Activated CD8-positive, alpha-beta memory T cell treated with anti-CD3 and anti-CD28 coated beads for 36 hours (primary cell): ENCODE data around the gene ABLIM1. TPM values are rescaled to one million over a fixed set of nuclear protein-coding genes. Genes with fewer than 3 reads are reported as not detected.

Experiments used
- CTCF ChIA-PET: fragments of 350-600 bp; sonication (Branson Sonifier 250); formaldehyde crosslinking; loops from one replicate; lab custom pipeline; 2021; ENCODE audit warnings: antibody characterized with exemption; lab: Charles Lee
- POLR2A ChIA-PET: fragments of 350-600 bp; sonication (Branson Sonifier 250); formaldehyde crosslinking; loops from one replicate; lab custom pipeline; 2021; ENCODE audit warnings: antibody characterized with exemption; lab: Charles Lee
- total RNA-seq, 2 experiments: library from RNA; stranded (reverse); gene quantifications; one replicate each; pipeline ENCODE4 v1.2.3, GENCODE V29; 2021

The ABLIM1 gene
- total RNA-seq, 2 experiments from 2014 or later: 44.4 to 47.7 TPM

DNA sequence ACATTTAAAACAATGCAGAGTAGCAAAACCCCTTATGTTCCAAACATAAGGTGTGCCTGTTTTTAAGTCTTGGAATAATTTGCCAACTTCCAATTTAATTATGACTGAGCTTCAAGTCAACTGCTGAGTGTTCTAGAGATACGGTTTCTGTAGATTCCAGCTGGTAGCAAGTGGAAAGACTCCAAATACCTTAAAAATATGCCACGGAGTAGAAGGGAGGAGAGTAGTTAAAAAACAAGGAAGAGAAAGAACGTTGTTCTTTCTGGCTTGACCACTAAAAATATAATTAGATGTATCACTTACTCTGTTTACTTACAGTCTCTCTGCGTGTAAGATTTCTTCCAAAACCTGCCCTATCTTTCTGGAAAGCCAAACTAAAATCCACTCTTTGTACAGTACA lies 24.5 kb upstream of the ABLIM1 start:
- ChIA-PET CTCF (no interaction called here), POLR2A (no interaction called here)

GRCh38 chr10:114682121-114682520 lies 24.0 kb upstream of the ABLIM1 start:
- POLR2A ChIA-PET: no interaction called here
- CTCF ChIA-PET: no interaction called here

- ChIA-PET CTCF (no interaction called here), POLR2A (no interaction called here)
Measured at GRCh38 chr10:114681542-114681941, 23.5 kb upstream of the ABLIM1 start.

DNA sequence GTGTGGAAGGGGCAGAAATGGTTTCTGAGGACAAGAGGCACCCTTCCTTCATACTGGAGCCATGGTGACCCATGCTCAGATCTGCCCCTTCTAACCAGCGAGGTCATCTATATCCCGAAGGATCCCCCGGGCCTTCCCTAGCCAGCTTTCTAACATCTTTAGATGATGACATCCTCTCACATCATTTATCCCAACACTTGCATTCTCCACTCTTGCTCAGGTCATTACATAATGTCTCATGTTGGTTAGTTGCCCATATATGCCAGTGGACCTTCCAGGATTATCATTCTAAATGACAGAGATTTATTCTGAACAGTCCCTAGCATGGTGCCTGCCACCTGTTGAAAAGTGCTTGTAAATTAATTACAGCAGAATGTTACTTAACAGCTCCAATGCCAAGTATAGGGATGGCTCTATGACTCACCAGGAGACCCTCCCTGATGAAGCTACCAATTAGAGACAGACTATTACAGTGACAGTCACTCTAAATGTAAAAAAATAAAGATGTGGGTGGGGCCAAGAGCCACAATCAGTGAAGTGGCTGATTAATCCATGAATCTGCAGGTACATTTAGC lies 22.6 kb upstream of the ABLIM1 start:
- CTCF ChIA-PET: no interaction called here

DNA sequence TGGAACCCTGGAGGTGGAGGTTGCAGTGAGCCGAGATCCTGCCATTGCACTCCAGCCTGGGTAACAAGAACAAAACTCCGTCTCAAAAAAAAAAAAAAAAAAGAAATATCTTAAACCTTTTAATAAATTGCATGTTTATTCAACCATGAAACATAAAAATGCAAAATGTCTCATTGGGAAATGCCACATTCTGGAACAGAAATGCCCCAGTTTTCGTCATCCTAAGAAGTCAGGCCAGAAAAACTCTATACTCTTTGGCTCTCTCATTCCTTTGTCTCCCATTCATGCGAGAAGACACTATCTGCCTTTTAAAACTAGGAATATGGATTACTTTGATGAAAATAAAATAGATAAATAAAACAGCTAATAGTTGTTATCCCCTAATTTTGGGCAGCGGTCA lies 21.5 kb upstream of the ABLIM1 start:
- CTCF ChIA-PET: no interaction called here
- POLR2A ChIA-PET: no interaction called here

More for the DNA sequence above, 22.6 kb upstream of the ABLIM1 start:
- POLR2A ChIA-PET: no interaction called here

DNA sequence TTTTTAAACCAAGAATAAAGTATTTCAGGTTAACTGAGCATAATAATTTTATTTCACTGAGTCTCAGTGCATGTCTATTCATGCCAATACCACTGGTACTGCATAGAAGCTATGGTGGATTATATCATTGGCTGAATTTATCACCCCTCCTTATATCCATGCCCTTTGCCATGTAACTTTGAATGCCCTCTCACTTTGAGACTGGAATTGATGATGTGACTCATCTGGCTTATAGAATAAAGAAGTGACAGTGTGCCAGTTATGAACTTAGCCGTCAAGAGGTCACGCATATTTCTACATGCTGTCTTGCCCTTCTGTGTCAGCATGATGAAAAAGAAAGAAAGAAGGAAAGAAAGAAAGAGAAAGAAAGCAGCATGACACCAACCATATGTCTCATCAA lies 20.7 kb upstream of the ABLIM1 start:
- POLR2A ChIA-PET: interaction anchor here (0.5 kb wide), 1 partner anchor 511 kb away, joined by 4 read pairs; no protein-coding TSS in a partner anchor

DNA sequence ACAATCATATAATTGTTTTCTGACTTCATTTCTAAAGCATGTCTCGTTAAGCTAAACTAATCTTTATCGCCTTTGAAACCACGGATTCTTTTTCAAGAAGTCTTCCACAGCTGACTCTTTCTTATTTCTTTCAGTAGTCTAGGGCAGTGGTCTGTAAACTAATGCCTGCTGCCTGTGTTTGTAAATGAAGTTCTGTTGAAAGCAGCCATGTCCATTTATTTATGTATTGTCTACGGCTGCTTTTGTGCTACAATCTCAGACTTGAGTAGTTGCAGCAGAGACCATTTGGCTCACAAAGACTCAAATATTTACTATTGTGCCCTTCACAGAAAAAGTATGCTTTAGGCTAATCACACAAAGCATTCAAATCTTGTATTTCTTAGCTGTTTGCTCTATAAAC lies 20.3 kb upstream of the ABLIM1 start:
- CTCF ChIA-PET: no interaction called here
- POLR2A ChIA-PET: interaction anchor here (0.5 kb wide), 1 partner anchor 510 kb away, joined by 4 read pairs; no protein-coding TSS in a partner anchor

More for the DNA sequence above, 20.7 kb upstream of the ABLIM1 start:
- CTCF ChIA-PET: no interaction called here

GRCh38 chr10:114674346-114674745 lies 16.3 kb upstream of the ABLIM1 start:
- CTCF ChIA-PET: no interaction called here

DNA sequence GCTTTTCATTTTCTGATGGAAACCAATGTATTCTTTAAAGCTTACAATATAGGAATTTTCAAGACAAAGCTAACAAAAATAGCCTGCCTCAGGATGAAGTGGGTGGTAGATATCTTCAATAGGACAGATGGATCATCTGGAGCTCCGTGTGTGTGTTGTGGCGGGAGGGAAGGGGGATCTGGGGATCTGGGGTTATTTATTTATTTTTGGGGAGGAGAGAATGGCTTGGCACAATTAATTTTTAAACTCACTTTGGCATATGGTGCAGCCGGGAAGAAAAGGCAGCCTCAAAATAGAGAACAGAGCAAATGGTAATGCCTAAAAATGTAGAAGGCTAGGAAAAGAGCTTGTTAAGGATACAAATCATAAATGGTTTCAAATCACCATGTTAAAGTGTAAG lies 11.6 kb upstream of the ABLIM1 start:
- ChIA-PET CTCF (no interaction called here), POLR2A (no interaction called here)

More at GRCh38 chr10:114674346-114674745, 16.3 kb upstream of the ABLIM1 start:
- POLR2A ChIA-PET: interaction anchor here (0.6 kb wide), 1 partner anchor 729 kb away, joined by 5 read pairs; no protein-coding TSS in a partner anchor

- POLR2A ChIA-PET: no interaction called here
Measured at GRCh38 chr10:114668375-114669080, 10.5 kb upstream of the ABLIM1 start.

DNA sequence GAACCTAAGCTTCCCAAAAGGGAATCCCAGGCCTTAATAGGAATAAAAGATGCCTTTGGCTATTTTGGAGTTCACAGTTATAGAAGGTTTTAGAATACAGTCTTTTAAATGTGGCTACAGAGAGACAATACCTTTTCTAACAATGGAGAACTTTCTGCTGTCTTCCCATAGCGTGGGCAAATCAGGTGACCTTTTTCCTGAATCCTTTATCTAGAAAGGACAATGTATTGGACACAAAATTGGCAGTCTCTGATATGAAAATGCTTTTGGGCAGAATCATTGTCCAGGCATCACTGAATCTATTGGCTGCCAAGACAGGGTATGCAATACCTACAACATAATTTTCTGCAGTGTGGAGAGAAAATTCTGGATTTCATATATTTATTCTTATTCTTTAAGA lies 7.8 kb upstream of the ABLIM1 start:
- ChIA-PET CTCF (no interaction called here), POLR2A (no interaction called here)

More at GRCh38 chr10:114668375-114669080, 10.5 kb upstream of the ABLIM1 start:
- CTCF ChIA-PET: no interaction called here

- ChIA-PET CTCF (no interaction called here), POLR2A (no interaction called here)
Measured at GRCh38 chr10:114665406-114665805, 7.3 kb upstream of the ABLIM1 start.

GRCh38 chr10:114664127-114664526 lies 6.1 kb upstream of the ABLIM1 start:
- CTCF ChIA-PET: no interaction called here
- POLR2A ChIA-PET: no interaction called here

DNA sequence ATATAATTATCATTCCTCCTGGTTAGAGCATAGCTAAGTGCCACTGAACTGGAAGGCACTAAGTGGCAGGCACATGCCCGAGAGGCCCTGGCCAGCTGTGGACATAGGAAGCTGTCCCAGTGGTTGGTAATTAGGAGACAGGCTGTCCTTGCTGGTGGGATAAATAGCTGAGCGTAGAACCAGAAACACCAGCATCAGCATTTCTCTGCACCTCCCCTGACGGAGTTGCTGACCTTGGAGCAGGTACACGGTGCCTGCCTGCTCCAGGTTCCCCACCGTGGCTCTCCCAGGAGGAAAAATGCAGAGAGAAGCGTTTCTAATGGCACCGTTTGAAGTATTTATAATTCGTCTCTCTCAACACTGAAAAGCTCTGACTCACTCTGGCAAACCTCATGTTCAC lies 5.6 kb upstream of the ABLIM1 start:
- ChIA-PET CTCF (no interaction called here), POLR2A (no interaction called here)

DNA sequence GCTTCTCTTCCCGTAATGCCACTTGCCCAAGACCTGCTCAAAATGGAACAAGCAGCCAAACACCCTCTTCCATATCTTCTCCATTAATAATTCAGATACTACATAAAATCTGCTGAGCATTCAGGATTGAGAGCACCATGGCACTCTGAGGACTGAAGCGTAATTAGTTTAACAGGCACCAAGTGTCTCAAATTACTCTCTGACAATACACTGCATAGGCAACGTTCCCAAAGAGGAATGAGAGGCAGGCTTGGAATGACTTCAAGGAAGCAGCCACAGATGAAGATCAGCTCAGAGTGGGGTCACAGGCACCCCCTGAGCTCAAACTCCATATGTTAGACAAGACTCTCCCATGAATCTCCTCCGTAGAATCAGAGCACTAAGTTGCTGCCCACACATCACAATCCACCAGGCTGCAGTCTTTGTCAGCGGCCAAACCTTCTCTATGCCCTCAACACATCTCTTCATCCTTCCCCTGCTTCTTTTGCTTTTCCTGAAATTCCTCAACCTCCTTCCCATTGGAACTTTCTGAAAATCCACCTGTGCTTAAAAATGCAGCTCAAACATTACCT lies 4.7 kb upstream of the ABLIM1 start:
- CTCF ChIA-PET: no interaction called here

DNA sequence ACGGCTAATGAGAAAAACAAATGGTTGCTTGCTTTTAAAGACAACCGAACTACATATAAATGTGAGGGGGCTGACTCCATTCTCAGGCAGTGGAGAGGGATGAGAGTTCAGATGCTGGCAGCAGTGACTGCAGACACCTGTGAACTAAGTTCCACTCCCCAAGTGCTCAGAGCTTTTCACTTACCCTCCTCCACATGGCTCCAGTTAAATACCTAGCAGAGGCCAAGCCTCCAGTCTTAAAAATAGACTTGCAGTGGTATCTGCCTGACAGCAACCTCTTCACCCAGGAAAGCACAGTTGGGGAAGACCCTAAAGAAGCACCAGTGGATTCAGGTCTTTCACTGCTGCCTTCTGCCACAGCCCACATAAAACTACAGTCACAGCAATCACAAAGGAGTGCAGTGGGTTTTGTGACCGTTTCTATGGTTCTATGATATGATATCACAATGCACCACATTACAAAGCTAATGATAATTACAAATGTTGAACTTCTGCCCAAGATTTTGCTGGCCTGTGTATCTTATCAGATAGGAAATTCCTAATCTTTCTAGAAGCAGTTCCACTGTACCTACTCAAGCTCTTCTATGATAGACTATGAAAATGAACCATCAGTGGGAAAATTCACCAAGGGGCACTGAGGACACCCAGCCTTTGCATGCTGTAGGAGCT lies 3.3 kb upstream of the ABLIM1 start:
- ChIA-PET CTCF (no interaction called here), POLR2A (no interaction called here)

More for the DNA sequence above, 4.7 kb upstream of the ABLIM1 start:
- POLR2A ChIA-PET: no interaction called here

DNA sequence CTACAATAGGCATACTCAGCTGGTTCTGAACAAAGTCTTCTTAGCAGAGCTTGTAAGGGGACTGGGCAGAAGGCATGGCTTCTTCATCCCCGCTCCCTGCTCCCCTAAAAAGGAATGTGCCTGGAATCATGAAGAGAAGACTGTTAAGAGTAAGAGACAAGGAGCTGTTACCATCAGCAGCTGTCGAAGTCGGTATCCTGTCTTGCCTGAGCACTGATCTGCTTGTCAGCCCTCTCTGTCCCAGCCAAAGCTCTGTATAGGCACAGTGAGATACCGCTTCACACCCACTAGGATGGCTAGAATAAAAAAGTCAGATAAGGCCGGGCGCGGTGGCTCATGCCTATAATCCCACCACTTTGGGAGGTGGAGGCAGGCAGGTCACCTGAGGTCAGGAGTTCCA lies 2.4 kb downstream of the ABLIM1 start:
- ChIA-PET CTCF (interaction anchor here (0.6 kb wide), 1 partner anchor 186 kb away, joined by 4 read pairs; no protein-coding TSS in a partner anchor), POLR2A (no interaction called here)

DNA sequence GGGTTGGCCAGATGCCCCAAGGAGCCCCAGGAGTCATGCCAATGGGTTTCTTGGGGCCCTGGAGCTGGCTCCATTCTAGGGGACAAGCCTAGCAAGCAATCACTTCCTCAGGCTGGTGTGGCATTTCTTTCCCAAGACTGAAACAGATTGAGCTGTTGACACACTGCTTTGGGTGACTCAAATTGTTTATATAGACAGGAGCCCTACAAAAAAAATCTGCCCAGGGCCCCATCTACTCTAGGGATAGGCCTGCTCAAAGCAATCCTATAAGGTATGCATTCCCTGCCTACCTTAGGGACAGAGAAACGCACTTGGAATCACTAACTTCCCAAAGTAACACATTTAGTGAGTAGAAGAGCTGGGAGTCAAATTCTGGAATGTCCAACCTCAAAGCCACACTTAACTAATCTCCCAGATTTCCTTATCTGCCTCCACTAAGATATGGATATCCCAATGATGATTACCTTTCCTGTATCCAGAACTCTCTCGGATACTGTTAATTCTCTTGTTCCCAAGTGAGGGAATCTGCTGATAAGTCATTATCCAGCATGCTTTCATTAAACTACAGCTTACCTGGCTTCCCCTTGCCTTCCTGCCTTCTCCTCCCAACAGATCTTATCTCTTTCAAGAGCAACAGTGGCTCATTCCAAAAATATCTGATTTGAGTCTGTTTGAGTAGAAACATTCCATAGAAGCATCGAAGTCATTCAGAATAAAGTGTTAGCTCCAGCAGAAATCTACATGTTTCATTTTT lies 3.1 kb downstream of the ABLIM1 start:
- ChIA-PET CTCF (interaction anchor here (0.6 kb wide), 1 partner anchor 186 kb away, joined by 4 read pairs; no protein-coding TSS in a partner anchor), POLR2A (no interaction called here)

DNA sequence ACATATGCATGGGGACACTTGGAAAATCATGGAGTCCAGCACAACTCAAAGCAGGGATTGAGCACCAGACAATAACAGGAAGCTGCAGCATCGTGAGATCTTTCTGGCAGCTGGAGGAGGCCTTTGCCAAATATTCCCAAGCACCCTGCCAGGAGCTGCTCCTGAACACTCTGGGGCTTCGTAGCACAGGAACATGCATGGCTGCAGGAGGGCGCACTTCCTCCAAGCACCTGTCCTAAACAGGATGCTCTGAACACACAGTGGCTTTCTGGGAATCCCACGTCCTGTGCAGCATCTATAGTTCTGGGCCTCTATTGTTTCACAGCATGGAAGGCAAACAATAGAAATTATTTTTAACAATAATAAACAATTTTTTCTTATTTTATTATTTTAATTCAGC lies 4.1 kb downstream of the ABLIM1 start:
- ChIA-PET CTCF (no interaction called here), POLR2A (no interaction called here)
